Activated CD8-positive, alpha-beta memory T cell treated with anti-CD3 and anti-CD28 coated beads, Interleukin-2, amount 50 U/mL, for 24 hours (primary cell): Measurements from ENCODE around the gene BET1L.

Experiments used
- DNase-seq: peaks from one replicate; pipeline ENCODE4 v3.0.0-alpha.2; 2020; ENCODE audit errors: extremely low read depth

The BET1L gene

GRCh38 chr11:210122-210802 is 3.1 kb upstream of the BET1L start:
- no peak for DNase-seq

DNA sequence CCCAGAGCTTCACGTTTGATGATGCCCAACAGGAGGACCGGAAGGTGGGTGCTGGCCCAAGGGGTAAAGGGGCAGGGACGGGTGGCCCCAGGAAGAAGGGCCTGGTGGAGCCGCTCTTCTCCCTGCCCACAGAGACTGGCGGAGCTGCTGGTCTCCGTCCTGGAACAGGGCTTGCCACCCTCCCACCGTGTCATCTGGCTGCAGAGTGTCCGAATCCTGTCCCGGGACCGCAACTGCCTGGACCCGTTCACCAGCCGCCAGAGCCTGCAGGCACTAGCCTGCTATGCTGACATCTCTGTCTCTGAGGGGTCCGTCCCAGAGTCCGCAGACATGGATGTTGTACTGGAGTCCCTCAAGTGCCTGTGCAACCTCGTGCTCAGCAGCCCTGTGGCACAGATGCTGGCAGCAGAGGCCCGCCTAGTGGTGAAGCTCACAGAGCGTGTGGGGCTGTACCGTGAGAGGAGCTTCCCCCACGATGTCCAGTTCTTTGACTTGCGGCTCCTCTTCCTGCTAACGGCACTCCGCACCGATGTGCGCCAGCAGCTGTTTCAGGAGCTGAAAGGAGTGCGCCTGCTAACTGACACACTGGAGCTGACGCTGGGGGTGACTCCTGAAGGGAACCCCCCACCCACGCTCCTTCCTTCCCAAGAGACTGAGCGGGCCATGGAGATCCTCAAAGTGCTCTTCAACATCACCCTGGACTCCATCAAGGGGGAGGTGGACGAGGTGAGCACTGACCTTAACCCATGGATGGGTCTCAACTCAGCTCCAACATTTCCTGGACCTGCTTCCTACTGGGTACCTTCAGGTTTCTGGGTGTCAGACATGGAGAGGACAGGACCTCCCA is 2.3 kb upstream of the BET1L start:
- no peak for DNase-seq

DNA sequence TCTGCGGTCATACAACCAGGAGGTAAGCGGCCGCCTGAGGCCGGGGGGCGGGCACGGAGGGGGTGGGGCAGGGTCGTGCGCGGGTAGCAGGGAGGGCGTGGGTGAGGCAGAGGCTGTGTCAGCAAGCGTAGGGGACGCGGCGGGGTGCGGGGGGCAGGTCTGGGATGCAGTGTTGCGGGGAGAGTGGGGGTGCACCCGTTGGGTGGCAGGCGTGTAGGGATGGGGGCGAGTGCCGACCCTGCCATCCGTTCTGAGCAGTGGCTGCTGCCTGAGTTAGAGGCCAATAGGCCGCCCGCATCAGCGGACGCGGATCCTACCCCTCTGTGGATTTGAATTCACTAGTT is 1.7 kb upstream of the BET1L start:
- DNase-seq = no peak

DNA sequence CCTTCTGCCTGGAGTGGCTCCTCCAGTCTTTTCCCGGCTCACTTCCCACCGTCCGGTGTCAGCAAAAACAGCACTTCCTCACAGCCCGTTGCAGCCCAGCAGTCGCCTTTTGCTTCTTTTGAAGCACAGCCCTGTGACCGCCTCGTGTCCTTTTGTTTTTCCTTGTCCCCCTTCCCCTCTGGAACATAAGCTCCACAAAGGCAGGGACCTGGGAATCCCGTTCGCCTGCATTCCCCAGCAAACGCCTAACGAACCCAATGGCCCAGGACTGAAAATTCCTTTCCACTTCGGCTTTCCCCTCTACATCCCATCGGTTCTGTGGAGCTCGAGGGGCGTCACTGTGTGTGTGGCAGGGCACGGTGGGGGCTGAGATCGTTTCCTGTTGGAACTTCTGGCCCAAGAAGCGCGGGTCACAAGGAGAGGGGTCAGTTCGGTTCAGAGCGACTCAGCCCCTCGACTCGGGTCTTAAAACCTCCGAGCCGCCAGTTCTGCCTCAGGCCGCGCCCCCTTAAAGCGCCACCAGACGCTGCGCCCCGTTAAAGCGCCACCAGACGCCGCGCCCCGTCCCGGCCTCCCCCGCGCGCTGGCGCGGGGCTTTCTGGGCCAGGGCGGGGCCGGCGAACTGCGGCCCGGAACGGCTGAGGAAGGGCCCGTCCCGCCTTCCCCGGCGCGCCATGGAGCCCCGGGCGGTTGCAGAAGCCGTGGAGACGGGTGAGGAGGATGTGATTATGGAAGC is 1.1 kb upstream of the BET1L start:
- peak; percentile 53 for DNase-seq

DNA sequence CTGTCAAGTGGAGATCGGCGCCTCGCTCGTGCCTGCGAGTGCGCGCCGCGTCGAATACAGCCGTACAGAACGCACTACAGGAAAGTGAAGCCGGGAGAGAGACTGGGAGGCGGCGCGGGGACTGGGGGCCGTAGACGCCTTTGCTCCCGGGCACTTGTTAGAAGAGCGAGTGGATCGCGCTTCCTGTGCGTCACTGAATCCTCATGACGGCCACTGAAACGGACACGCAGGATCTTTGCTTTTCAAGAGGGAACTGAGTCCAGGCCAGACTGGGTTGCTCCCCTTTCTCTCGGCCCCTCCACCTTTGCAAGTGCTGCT is 623 bp upstream of the BET1L start:
- DNase-seq = no peak

GRCh38 chr11:206526-207207 is 532 bp downstream of the BET1L start:
- DNase-seq = no peak

- no peak for DNase-seq
These were observed 1.2 kb downstream of the BET1L start for GRCh38 chr11:206002-206384.

DNA sequence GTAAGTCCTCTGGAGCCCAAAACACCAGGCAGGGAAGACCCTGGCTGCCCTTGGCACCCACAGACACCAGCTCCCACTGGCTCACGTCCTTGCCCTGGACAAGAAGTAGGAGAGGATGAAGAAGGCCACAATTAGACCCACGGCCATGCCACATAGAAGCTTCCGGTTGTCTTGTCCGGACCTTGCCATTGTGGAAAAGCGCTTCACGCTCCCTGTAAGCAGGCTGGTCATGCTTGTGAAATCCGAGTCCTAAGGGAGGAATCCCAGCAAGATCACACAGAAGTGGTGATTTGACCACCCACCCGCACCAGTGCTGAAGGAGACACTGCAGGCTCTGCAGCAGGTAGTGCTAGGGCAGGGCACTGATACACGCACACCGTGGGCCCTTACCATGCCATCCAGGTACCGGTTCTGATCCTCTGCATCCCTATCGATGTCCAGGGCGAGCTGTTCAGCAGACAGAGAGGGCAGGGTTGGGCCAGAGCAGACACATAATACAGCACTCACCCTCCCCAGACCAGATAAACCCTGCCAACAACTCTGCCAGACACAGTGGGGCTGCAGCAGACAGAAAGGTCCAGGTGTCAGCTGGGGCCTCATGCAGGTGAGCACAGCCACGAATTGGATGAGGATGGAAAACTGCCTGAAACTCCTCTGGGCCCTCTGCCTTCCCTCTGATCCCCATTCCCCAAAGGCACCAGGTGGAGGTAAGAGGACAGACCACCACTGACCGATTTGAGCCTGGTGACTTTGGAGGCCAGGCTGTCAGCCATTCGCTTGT is 1.8 kb downstream of the BET1L start:
- no peak for DNase-seq

DNA sequence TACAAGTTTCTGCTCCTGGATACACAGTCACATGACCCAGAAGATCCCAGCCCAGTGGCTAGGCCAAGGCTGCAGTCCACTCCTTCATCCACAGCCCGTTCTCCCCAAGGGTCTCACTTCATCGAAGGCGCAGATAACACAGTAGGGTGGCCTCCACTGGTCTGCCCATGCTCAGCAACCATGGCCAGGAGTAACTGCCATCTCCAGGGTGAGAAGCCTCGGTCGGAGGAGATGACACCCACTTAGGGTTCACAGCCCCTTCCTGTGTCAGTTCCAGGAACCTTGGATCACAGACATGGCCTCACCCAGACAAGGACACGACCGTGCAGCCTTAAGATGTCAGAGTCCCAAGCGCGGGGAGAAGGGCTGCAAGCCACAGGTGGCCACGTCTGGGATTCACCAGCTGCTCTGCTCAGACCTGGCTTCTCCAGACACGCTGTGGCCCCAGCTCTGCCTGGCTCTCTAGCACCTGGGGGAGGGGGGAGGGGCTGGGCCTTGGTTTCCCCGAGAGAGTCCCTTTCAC is 2.6 kb downstream of the BET1L start:
- no peak for DNase-seq

- DNase-seq = no peak
These were observed 3.1 kb downstream of the BET1L start for GRCh38 chr11:203945-204586.

- DNase-seq = no peak
These were observed 3.9 kb downstream of the BET1L start for GRCh38 chr11:203056-203944.

- no peak for DNase-seq
These were observed 4.7 kb downstream of the BET1L start for GRCh38 chr11:202490-202889.

- DNase-seq = no peak
These were observed 5.2 kb downstream of the BET1L start for GRCh38 chr11:201966-202365.

DNA sequence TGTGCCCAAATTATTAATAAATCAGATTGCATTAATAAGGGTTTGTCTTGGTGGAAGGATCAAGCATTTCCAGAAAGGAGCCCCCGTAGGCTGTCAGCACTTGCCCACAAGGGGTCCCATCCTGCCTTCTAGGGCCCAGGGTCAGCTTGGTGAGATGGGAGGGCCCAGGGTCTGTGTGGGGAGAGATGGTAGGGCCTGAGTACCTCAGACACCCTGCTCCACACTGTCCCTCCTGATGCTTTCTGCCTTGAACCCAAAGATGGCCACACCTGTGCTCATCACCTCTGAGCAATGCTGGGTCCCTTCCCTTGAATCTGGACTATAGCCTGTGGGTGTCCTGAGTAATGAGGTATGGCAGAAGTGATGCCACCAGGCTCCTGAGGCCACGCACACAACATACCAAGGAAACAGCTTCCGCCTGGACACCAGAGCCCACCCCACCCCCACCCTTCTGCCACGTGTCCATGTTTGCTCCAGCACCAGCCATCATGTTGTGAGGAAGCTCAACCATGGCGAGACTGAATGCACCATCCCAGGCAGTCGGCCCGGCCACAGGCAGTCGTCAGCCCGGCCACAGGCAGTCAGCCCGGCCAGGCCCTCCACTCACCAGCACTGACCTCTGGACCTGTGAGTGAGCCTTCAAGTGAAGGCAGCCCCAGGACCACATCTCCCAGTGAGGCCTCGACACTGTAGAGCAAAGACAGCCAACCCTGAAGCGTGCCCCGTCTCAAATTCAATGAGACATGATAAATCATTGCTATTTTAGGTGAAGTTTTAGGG is 6.8 kb downstream of the BET1L start:
- no peak for DNase-seq

- no peak for DNase-seq
These were observed 7.4 kb downstream of the BET1L start for GRCh38 chr11:199782-200181.

GRCh38 chr11:199004-199581 is 8.1 kb downstream of the BET1L start:
- no peak for DNase-seq

DNA sequence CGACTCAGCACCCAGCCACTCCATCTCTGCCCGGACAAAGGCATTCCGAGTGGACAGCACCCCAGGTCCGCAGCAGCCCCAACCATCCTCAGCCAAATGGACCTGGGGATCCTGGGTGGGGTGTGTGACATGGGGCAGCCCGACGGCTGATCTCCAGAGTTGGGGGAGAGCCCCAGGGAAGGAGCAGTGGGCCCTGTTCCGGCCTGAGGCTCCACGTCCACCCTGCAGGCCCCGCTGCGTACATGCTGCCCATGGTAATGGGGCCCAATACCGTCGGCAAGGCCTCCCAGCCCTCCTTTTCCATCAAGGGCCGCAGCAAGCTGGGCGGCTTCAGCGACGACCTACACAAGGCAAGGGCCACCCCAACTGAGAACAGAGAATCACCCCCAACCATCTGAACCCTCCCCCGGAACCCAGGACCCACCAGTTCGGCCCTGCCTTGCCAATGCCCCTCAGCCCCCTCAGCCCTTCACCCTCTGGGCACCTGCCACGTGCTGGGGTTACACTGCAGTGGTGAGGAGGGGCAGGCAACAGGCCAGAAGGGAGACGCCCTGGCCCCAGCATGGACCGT is 8.9 kb downstream of the BET1L start:
- DNase-seq = no peak

DNA sequence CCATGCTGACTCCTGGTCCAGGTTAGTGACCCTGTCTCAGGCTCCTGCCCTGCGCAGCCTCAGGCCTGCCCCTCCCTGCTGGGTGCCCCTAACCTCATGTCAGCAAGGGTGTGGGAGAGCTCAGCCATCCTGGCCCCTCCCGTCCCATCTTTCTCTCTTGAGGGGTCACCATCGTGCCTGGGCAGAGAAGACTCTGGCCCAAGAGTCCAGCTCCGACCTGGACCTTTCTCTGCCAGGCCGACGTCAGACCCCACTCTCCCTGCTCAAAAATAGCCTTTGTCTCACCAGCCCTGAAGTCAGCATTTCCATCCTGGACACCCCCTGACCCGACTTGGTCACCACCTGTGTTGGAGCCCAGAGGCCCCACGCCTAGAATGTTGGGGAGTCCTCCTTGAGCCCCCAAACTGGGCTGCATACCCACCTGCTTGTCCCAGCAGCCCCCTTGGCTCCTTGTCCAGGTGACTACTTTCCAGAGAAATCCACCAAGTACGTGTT is 9.4 kb downstream of the BET1L start:
- no peak for DNase-seq
